GM12874 (cell line): ENCODE results near the gene B3GNT5.

Experiments
- CTCF ChIP-seq: IDR thresholded peaks from 2 replicates; pipeline ENCODE4 v1.5.1; 2011; ENCODE audit warnings: low read depth, mild to moderate bottlenecking, control low read depth, low read length, moderate library complexity; ENCODE audit not compliant: insufficient read depth

B3GNT5 gene

GRCh38 chr3:183220828-183221227 is 32.2 kb upstream of the B3GNT5 start:
- TF ChIP-seq CTCF: no peak

- TF ChIP-seq CTCF: no peak
These were observed 30.3 kb upstream of the B3GNT5 start for GRCh38 chr3:183222631-183223235.

- no peak for TF ChIP-seq CTCF
These were observed 28.7 kb upstream of the B3GNT5 start for GRCh38 chr3:183224180-183224970.

- TF ChIP-seq CTCF: no peak
These were observed 26.6 kb upstream of the B3GNT5 start for GRCh38 chr3:183226333-183226890.

- no peak for TF ChIP-seq CTCF
These were observed 25.5 kb upstream of the B3GNT5 start for GRCh38 chr3:183227586-183227985.

- TF ChIP-seq CTCF: no peak
These were observed 23.9 kb upstream of the B3GNT5 start for GRCh38 chr3:183229178-183229577.

- no peak for TF ChIP-seq CTCF
These were observed 22.2 kb upstream of the B3GNT5 start for GRCh38 chr3:183230826-183231225.
